RWPE1 (cell line): Measurements from ENCODE around the gene PAFAH1B2.
"Not testable (repeated sequence)": the region's sequence is repeated elsewhere in the genome, so short reads cannot be mapped to it uniquely, and the experiment has no call there.

Experiments used
- CTCF ChIA-PET: fragments of 350-600 bp; sonication (Branson Sonifier 250); formaldehyde crosslinking; extraction: SDS; loops from one replicate; lab custom pipeline; 2021; lab: Yijun Ruan, JAX
- POLR2A ChIA-PET: fragments of 400-600 bp; formaldehyde crosslinking; extraction: SDS; loops from one replicate; lab custom pipeline; 2020; ENCODE audit warnings: antibody characterized with exemption; ENCODE audit not compliant: low non-redundant PET; lab: Yijun Ruan, JAX
- DNase-seq: peaks from one replicate; pipeline ENCODE4 v3.0.0; 2012; ENCODE audit warnings: low spot score
- H3K27ac ChIP-seq: fragments of 450-650 bp; 2 replicates; pipeline ENCODE4 v1.5.1; 2017
- CTCF ChIP-seq: fragments of 450-650 bp; conservative IDR thresholded peaks from 2 replicates; pipeline ENCODE4 v1.5.1; 2017; ENCODE audit warnings: low read depth, mild to moderate bottlenecking

The PAFAH1B2 gene

GRCh38 chr11:117110294-117110950, 33.7 kb upstream of the PAFAH1B2 start:
- DNase-seq = no peak
- CTCF ChIA-PET = no interaction called here
- TF ChIP-seq CTCF = no peak
- POLR2A ChIA-PET = interaction anchor here (0.6 kb wide), 2 partner anchors 79 to 116 kb away, joined by 4 read pairs; no protein-coding TSS in a partner anchor
- H3K27ac ChIP-seq = no peak overlapping the region

GRCh38 chr11:117112497-117112896, 31.6 kb upstream of the PAFAH1B2 start:
- DNase-seq, H3K27ac ChIP-seq, POLR2A ChIA-PET, CTCF ChIA-PET: not testable (repeated sequence)

GRCh38 chr11:117112939-117113338, 31.1 kb upstream of the PAFAH1B2 start:
- H3K27ac ChIP-seq = not testable (repeated sequence)

GRCh38 chr11:117117681-117118080, 26.4 kb upstream of the PAFAH1B2 start:
- CTCF ChIA-PET = interaction anchor here (0.6 to 0.8 kb wide), 2 partner anchors 197 to 230 kb away, joined by 3 to 4 read pairs; no protein-coding TSS in a partner anchor
- no peak for TF ChIP-seq CTCF
- POLR2A ChIA-PET = no interaction called here
- DNase-seq = no peak
- H3K27ac ChIP-seq = no peak overlapping the region

More at GRCh38 chr11:117112939-117113338, 31.1 kb upstream of the PAFAH1B2 start:
- DNase-seq, CTCF ChIA-PET, POLR2A ChIA-PET: not testable (repeated sequence)

- ChIA-PET CTCF (no interaction called here), POLR2A (no interaction called here)
- no peak overlapping the region for H3K27ac ChIP-seq
- DNase-seq = no peak
- TF ChIP-seq CTCF = no peak
These were observed 22.9 kb upstream of the PAFAH1B2 start for GRCh38 chr11:117121176-117121575.

- ChIA-PET CTCF (no interaction called here), POLR2A (no interaction called here)
- no peak overlapping the region for H3K27ac ChIP-seq
- no peak for DNase-seq
- TF ChIP-seq CTCF = no peak
These were observed 21.5 kb upstream of the PAFAH1B2 start for GRCh38 chr11:117122556-117122955.

GRCh38 chr11:117126223-117126965, 17.7 kb upstream of the PAFAH1B2 start:
- TF ChIP-seq CTCF = no peak
- POLR2A ChIA-PET = no interaction called here
- no peak for DNase-seq
- H3K27ac ChIP-seq = no peak overlapping the region
- CTCF ChIA-PET = no interaction called here
